Hematopoietic multipotent progenitor cell treated with erythropoietin and hydrocortisone succinate and interleukin-3 and kit ligand, for 8 days (in vitro differentiated cells): ENCODE data around the gene FSTL4.
A peak's percentile ranks its signal among the peaks of the same experiment; 100 is the strongest.

Source experiments
- DNase-seq: peaks from one replicate; pipeline ENCODE4 v3.0.0-alpha.2; 2015

FSTL4 gene

DNA sequence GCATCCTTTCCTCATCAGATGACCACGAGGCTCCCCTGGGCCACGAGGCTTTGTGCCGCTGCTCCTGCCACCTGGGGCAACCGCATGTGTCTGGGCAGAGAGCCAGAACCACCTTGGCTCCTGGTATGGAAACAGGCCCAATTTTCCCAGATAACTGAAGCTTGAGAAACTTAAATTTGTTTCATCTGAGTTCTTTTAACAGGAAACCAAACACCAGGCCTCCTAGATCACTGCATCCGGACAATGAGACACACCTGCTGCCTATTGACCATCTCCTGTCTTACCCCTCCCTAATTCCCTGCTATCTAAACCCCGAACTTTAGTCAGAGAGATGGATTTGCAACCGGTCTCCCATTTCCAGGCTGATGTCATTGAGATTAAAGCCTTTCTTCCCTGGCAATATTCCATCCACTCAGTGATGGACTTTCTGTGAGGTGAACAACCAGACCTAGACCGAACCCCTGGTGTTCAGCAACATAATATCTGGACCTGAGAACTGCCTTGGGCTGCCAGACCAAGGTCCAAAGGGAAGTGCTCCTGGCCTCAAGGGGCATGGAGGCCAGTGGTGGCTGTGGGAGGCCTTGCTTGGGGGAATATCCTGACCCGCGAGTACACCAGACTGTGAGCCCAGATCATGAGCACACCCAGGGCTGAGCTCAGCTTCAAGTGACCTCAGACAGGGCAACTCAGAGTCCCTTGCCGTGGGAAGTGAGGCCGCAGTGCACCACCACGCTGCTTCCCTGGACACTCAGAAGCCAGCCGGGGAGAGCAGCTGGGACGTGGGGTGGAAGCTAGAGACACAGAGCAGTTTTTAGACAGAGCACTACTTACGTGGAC lies 360.8 kb downstream of the FSTL4 start:
- no peak for DNase-seq

DNA sequence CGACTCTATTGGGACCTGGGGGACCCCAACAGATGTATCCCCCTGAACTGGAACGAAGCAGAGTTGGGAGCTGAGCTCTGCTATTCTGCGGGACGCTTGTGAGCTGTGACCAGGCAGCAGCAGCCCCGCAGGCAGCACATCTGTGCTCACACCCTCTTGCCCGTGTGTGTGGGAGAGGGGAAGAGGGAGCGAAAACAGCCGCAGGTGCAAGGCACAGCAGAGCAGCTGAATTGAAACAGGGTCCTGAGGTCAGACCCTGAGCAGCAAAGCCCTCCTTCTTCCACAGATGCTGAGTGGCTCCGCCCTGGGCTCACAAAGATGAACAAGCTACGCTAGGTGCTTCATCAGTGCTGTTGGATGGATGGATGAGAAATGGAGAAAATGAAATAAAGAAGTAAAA lies 361.8 kb downstream of the FSTL4 start:
- DNase-seq, result no peak

DNA sequence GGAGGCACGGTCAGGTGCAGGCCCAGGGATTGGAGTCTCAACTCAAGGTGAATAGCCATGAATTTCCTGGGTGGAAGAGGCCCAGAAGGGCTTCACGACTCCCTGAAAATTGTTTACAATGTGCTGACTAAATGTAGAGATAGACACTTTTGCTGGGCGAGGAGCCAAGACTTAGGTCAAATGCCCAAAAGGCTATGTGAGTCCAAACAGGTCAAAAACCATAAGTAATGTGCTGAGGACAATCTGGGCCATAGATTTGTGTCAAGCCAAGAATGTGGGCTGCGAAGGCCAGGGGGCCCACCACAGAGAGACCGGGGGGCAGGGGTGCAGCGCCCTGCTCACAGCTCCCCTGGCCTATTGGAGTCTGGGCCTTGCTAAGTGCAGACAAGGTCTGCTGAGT lies 362.7 kb downstream of the FSTL4 start:
- DNase-seq, result peak; percentile 68

DNA sequence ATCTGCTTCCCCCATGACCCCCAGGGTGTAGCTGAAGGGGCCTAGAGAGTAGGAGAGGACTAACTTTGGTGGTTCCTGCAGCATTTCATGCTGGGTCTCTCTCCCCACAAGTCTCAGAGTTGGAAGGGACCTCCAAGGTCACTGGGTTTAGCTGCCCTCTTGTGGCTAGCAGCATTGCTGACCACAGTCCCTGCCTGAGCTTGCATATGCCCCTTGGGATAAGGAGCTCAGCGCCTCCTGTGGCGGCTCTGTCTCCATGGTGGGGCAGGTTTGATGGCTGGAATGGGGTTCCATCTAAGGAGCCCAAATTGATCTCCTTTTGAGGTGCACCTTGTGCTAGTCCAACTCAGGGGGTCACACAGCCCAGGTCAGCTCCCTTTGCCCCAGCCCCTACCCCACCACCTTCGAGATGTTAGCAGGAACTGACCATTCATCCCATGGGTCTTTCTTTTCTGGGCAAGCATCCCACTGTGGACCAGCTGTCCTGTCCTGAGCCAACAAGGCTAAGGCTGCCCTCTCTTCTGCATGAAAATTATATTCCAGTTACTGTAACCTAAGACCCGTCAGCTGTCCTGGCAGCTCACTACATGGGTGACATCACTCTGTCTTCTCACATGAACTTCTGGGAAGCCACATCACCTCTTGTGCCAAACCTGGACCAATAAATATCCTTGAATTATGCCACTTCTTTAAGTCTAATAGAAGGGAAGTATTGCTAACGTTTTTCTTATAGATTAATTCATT lies 364.3 kb downstream of the FSTL4 start:
- peak; percentile 85 for DNase-seq

DNA sequence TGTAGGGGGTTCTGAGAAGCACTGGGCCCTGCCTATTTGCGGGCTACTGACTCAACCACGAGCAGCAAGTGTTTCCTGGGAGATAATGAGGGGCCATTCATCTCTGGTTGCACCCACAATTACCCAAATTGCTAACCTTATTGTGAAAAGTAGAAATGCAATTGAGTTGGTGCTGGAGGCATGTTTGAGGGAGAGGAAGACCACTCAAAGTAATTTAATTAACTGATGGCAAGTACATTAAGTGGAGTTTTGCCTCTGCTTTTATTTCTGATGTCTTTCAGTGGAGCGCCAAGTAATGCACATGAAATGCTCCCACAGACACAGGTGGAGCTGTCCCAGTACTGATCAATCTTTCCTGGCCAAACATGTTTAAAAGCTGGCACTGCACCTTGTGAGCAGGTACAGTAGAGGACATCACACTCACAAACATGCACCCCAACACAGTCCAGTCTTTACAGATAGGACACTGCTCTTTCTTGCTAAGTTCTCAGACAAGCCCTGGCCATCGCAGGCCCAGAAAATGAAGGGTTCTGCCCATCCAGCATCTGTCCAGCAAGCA lies 365.1 kb downstream of the FSTL4 start:
- DNase-seq, result peak; percentile 87

DNA sequence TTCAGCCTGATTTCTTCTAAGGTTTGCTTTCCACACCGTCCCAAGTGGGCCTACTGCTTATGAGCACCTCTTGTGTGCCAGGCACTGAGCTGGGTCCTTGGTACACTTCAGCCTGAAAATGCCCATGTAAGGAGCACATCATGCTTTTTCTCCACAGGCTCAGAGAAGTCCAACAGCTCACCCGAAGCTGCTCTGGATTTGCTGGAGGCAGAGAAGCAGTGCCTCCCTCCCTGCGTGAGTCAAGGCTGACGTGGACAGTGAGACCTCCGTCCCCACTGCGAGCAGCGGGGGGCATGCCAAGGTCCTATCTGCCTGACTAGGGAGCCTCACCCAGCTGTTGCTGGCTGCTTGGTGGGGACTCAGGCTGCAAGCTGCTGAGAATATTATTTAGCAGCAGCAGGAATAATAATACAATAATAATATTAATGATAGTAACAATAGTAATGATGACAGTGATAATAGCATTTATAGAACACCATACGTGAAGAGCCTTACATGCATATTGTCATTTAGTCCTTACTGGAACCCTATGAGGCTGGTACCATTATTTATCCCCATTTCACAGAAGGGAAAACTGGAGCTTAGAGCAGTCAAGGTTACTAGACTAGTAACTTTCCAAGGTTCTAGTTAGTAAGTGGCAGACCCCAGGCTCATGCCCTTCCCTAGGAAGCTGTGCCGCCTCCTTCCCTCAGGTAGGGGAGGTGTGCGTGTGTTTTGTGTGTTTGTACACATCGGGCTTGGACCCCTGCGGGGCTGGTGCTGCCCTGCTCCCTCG lies 365.8 kb downstream of the FSTL4 start:
- DNase-seq, result peak; percentile 53

DNA sequence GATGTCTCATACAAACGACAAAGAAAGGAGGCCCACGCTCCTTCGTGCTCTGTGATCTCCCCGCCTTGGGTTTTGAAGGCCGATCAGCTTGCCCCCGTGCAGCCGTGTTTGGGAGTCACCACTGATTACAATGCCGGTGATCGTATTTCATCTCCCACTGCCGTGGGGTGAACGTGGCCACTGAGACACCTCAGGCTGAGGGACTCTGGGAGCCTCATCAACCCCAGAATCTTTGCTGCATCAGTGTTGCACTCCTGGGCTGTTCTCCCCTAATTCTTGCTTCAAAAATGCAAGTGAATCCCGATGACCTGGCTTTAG lies 366.3 kb downstream of the FSTL4 start:
- DNase-seq, result no peak

DNA sequence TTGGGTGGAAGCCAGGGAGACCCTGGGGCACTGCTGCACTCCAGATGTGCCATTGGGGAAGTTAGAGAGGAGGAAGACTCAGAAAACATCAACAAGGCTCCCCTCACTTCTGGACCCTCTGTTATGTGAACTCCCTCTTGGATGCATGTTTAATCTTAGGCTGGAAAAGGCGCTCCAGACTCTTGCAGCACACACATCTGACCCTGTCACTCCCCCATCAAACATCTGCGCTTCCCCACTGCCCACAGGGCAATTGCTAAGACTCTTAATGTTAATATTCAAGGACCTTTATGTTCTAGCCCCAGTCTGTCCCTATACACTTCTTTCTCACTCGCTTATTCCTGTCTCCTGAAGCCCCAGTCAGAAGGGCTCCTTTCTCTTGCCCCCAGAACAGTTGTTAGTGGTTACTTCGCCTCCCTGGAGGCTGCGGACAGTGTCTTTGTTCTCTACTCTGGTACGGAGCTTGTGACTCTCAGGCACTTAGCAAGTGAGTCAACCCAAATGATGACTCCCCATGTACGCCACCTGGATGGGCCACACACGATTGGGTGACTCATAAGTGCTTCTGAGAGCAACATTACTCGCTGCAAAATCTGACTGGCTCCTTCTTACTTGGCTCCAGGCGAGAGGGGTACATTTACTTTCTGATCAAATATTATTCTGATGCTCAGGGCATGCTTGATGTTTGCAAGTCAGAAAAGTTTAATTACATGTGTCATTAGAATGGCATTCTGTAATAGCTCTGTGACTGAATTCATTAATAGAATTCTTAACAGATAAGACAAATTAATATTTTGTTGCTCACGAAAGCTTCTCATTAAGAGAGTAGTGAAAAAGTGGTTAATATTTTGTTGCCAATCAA lies 366.9 kb downstream of the FSTL4 start:
- peak; percentile 65 for DNase-seq

DNA sequence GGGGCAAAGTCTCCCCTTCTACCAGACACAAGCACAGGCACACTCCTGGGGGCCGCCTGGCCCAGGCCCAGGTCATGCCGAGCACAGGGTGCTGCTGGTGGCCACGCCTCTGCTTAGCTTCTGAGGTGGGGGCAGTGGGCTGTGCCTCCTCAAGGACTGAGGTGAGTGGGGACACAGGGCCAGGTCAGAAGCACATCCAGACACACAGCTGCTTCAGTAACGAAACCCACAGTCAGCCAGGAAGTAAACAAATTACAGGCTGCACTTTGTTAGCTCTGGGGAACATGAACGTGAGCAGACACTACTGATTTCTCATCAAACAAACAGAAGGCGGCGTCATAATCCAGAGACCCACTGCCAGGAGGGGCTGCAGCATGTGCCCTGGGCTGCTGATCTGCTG lies 368.1 kb downstream of the FSTL4 start:
- DNase-seq, result no peak

DNA sequence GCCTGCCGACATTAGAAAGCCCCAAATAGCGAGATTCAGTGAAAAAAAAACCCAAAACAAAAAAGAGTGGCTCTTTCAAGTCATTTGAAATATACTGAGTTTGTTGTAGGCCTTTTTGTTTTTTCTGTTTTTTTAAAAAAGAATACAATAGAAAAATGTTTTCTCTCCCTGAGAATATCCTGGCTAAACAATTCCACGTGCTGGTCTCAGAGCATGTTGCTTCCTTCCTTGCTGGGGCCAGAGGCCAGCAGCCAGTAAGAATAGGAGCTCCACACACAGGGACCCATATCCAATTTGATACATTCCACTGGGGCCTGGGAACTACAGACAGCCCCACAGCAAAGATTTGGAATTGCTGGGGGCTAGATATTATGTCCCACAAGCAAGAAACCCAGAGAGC lies 369.1 kb downstream of the FSTL4 start:
- no peak for DNase-seq

DNA sequence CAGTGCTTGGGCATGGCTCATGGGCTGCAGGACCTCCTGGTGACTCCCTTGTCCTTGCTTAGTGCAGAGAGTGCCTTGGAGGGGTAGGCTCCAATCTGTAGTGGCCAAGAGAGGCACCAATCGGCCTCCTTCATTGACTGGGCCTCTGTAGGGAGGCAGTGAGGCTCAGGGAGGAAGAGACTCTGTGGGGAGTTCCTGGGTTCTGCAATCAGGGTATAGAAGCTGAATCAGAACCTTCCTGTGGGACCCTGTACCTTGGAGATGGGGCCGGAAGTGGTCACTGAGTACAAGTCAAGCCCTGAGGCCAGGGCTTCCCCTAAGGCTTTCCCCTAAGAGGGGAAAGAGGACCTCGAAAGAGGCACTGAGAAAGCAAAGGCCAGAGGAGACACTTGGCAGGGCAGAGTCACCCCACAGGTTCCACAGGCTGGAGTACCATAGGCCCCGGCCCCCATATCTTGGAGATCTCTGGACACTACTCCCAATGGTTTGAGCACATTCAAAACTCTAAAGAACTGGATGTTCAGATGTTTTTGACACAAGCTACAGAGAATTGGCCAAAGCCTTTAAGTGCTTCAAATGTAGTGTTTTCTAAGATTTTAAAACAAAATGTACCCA lies 370.0 kb downstream of the FSTL4 start:
- no peak for DNase-seq

DNA sequence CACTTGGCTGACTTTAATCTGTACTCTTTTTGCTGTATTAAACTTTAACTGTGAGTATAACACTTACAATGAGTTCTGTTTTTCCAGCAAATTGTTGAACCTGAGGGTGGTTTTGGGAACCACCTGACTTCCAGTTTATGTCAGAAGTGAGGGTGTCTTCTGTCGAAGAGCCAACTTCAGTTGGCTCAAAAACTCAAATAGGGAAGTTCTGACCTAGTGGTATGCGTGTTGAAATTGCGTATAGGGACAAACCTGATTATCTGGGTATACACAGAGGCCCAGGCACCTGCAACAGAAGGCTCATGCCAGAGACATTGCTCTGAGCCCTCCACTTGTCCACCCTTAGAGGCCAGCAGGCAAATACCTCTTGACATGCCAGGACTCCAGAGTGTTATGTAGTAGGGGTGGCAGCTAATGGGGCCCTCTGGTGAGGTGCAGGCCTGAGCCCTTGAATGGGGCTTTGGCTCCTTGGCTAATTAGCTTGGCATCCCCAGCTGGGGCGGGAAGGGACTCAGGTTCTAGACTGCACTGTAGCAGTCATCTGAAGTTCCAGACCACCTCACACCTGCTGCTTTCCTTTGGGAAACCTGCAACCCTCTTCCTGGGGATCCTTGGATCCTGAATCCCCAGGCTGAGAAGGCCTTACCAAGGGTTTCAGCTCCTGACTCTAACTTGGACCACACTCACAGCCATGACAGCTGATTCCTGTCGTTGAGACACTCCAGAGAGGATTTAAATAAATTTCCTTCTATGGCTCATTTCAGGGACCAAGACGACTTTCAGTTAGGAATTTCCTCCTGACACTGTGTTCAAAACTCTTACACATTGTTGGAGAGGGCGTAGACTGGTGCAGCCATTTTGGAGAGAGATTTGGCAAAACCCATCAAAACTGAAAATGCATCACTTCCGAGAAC lies 370.9 kb downstream of the FSTL4 start:
- DNase-seq, result peak; percentile 44

DNA sequence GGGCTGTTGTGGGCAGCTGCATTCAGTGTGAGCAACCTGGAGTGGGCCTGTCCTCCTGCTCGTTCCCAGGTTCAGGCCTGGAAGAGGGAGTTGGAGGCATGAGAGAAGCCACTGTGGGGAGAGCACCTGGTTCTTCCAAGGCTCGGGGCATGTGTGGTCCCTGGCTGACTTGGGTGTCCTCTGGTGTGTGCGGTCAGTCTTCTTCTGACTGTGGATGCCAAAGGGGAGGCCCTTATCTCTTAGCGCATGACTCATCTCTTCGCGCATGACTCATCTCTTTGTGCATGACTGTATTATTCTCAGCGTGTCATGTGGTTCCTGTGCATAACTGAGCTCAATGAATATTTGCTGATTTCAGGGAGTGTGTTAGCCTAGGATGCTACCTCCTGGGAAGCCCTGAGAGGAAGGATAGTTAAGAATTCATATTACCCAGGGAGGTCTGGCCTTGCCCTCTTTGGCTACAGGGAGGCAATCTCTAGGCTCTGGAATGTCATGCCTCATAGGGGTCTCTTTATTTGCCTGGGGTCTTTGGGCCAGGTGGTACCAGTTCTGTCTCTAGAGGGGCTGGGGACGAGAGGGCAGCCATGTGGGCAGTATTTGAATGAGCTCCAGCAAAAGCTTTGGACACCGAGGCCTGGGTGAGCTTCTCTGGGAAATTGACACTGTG lies 371.8 kb downstream of the FSTL4 start:
- peak; percentile 97 for DNase-seq

DNA sequence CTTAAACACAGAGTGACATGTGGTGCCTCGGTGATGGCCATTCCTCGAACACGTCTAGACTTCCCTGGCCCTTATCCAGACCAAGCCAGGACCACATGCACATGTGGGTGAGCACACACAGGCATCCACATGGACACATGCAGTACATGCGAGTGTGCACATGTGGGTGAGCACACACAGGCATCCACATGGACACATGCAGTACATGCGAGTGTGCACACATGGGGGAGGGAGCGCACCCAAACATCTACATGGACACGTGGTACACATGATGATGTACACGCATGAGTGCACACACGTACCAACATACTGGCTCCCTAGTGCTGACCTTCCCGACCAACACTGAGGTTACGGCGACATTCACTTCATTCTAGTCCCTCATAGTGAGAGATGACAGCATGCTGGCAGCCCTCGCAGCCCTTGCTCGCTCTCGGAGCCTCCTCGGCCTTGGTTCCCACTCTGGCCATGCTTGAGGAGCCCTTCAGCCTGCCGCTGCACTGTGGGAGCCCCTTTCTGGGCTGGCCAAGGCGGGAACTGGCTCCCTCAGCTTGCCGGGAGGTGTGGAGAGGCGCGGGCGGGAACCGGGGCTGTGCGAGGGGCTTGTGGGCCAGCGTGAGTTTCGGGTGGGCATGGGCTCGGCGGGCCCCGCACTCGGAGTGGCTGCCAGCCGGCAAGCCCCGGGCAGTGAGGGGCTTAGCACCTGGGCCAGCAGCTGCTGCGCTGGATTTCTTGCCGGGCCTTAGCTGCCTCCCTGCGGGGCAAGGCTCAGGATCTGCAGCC lies 373.7 kb downstream of the FSTL4 start:
- no peak for DNase-seq

DNA sequence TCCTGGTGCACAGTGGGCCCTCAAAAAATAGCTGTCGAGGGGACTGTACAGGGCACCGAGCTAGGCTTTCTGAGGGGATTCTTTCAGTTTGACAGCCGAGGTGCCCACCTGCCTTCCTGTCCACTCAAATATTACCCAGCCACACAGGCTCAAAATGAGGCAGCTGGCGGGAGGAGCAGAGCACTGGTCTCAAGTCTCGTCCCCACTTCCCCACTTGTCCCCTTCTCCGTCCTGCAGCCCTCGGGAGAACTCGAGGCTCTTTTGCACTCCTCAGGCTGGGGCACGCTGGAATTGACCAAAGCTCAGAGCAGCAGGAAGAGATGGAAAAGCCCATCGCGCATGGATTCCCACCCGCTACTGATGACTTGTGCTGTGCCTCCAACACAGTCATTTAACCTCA lies 375.4 kb downstream of the FSTL4 start:
- no peak for DNase-seq

DNA sequence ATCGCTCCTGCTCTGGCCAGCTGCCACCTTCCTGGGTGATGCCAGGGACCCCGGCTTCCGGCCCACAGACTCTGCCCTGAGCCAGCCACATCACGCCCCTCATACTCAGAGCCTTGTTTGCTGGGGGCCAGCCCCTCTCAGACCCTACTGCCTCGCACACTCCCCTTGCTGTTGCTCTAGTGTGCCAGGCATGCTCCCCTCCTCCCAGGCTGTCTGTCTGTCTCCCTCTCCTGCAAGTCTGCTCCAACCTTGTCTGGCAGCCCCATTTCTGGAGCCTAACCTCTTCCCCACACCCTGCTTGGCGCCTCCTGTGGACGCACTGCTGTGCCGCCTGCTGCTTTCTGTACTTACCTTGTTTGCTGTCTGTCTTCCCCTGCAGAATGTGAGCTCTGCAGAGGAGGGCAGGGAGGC lies 375.8 kb downstream of the FSTL4 start:
- no peak for DNase-seq

DNA sequence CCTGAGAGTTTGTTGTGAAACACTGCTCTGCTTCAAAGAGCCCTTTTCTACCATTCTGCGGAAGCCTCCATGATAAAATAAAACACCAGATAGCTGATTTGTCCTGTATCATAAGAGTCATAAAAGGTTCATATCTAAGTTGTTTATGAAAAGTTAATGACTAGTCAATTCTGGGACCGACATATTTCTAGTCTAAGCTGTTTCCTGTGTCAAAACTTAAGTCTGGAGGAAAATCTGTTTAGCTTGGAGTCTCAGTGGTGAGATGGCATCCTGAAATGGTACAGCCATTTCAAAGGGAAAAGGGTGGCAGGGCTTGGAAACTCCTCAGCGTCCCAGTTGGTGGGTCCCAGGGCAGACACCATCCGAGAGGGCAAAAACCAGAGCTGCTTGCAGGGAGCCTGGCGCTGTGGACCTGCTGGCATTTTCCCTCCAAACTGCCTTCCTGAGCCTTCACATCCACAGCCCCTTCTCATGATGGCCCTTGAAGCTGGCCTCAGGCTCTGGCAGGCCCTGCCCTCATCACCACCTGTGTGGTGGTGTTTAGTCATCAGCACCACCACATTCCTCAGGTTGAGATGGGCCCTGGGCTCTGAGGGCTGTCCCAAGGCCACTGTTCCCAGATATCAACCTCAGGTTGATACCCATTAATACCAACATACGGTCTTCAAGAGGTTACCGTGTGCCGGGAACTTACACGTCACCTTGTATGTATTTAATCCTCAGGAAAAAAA lies 376.5 kb downstream of the FSTL4 start:
- DNase-seq, result no peak

DNA sequence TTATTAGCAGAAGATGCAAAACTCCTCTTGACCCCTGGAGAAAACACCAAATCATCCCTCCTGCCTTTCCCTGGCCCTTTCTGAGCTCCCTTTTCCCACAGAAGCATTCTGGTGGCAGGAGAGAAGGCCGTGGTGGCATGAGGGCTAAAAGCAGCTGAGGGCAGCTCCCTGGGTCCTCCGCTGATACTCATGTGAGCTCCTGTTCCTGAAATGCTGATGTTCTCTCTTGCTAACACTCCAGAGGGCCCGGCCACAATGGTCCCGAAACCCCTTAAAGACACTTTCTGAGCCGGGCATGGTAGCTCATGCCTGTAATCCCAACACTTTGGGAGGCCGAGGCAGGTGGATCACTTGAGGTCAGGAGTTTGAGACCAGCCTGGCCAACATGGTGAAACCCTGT lies 377.4 kb downstream of the FSTL4 start:
- no peak for DNase-seq

DNA sequence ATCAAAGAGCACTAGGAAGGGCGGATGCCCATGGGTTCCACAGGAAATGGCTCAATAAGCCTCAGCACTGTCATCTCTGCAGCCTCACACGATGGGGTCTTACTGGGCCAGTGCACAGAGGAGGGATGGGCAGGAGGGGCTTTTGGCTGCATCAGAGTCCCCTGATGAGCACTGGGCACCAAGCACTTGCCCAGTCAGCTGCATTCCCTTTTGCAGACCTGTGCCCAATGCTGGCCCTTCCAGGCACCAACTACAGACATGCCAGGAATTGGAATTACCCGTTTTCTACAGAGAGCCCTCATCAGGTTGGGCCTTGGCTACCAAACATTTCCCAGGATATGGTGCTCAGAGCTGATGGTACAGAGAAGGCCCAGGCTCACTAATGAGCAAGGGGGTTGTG lies 378.1 kb downstream of the FSTL4 start:
- no peak for DNase-seq
